Stimulated activated CD8-positive, alpha-beta memory T cell treated with anti-CD3 and anti-CD28 coated beads, Interleukin-7, amount 100 ng/mL, for 4 hours (primary cell): Measurements from ENCODE around the gene CATSPERB.
A peak's percentile ranks its signal among the peaks of the same experiment; 100 is the strongest.
"Not testable (repeated sequence)": the region's sequence is repeated elsewhere in the genome, so short reads cannot be mapped to it uniquely, and the experiment has no call there.

ENCODE experiments used
- DNase-seq, 2 donors: peaks; one replicate each; pipeline ENCODE4 v3.0.0-alpha.2; 2020; ENCODE audit warnings: low read depth in 2 of 2

The CATSPERB gene

DNA sequence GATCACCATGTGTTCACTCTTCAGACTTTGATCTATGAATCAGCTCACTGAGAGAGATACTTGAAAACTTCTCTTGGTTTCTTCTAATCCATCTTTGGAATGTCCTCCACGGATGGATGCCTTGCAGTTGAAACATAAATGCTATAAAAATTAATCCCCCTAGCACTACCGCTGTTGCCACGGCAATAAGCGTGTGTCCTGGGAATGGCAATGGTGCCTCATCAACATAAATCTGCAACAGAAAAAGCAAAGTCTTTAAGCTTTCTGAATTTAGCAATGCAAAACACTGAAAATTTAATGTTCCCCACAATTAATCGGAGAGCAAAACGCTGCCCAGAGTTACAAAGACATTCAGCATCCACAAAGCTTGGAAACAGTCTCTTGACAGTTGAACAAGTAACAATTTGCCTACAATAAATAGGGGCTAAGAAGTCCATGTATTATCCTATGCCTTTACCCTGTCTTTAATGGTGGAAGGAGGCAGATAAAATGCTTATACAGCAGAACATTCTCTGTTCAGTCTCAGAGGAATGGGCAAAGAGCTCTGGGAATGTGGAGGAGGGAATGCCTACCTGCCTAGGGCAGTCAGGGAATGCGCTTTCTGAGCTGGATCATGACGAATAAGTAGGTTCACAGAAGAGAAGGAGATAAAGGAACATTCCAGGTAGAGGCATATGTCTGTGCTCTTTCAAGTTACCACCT, 150.9 kb downstream of the CATSPERB start:
- no peak for DNase-seq

GRCh38 chr14:91577632-91578233, 154.2 kb downstream of the CATSPERB start:
- no peak for DNase-seq

DNA sequence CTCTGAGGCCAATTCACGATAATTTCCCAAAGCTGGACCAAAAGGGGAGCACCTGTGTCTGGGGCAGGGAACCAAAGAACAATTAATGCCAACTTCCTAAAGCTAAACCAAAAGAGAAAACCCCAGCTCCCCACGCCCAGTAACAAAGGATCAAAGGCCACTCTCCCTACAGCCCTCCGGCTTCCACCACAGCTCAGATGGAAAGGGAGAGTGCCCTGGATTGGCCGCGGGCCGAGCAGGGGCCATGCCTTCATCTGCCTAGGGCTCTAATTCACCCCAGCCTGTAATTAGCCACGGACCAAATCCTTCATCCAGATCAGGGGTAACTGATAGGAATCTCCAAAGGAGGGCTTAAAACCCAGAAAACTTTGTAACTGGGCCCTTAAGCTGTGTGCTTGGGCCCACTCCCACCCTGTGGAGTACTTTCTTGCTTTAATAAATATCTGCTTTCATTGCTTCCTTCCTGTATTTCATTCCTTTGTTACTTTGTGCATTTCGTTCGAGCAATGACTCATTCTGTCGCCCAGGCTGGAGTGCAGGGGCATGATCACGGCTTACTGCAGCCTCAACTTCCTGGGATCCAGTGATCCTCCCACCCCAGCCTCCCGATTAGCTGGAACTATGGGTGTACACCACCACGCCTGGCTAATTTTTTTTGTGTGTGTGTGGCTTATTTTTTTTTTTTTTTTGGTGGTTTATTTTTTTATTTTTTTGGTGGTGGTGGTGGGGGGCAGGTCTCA, 156.2 kb downstream of the CATSPERB start:
- no peak for DNase-seq

- DNase-seq = peak; percentile 94
Measured at GRCh38 chr14:91573894-91574837, 157.7 kb downstream of the CATSPERB start.

GRCh38 chr14:91573528-91573893, 158.4 kb downstream of the CATSPERB start:
- DNase-seq = no peak

- DNase-seq = no peak
Measured at GRCh38 chr14:91570021-91570420, 161.9 kb downstream of the CATSPERB start.

- no peak for DNase-seq
Measured at GRCh38 chr14:91569301-91569700, 162.6 kb downstream of the CATSPERB start.

GRCh38 chr14:91568626-91569025, 163.3 kb downstream of the CATSPERB start:
- no peak for DNase-seq

DNA sequence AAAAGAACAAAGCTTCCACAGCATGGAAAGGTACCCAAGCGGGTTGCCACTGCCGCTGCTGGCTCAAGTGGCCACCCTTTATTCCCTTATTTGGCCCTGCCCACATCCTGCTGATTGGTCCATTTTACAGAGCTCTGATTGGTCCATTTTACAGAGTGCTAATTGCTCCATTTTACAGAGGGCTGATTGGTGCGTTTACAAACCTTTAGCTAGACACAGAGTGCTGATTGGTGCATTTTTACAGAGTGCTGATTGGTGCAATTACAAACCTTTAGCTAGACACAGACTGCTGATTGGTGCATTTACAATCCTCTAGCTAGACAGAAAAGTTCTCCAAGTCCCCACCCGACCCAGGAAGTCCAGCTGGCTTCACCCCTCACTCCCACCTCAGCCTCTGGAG, 164.1 kb downstream of the CATSPERB start:
- not testable (repeated sequence) for DNase-seq

DNA sequence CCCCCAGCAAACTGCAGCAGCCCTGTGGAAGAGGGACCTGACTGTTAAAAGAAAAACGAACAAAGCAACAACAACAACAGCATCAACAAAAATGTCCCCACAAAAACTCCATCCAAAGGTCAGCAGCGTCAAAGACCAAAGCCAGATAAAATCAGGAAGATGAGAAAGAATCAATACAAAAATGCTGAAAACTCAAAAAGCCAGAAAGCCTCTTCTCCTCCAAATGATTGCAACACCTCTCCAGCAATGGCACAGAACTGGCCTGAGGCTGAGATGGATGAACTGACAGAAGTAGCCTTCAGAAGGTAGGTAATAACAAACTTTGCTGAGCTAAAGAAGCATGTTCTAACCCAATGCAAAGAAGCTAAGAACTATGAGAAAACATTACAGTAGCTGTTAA, 176.4 kb downstream of the CATSPERB start:
- no peak for DNase-seq

DNA sequence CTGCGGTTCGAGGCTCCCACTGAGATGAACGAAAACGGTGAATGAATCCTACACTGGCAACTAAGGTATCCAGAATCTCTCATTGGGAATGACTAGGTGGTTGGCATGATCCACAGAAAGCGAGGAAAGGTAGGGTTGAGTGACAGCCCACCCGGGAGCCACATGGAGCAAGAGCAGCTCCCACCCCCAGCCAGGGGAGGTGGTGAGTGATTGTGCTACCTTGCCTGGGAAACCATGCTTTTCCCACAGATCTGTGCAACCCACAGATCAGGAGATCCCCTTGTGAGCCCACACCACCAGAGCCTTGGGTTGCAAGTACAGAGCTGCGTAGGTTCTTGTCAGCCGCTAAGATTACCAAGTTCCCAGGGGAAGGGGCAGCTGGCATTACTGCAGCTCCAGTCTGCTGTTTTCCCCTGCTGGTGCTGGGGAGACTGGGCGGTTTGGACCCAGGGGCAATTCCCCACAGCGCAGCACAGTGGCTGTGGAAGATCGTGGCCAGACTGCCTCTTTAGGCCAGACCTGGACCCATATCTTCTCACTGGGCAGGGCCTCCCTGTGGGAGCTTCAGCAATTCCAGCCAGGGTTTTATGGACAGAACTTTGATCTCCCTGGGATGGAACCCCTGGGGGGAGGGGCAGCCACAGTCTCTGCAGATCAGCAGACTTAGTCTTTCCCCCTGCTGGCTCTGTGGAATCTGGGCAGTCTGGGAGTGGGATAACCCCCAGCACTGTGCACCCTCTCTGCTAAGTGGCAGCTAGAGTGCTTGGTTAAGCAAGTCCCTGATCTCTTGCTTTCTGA, 177.2 kb downstream of the CATSPERB start:
- DNase-seq = no peak

GRCh38 chr14:91548108-91548507, 183.8 kb downstream of the CATSPERB start:
- DNase-seq = no peak

- DNase-seq = no peak
Measured at GRCh38 chr14:91545946-91546716, 185.8 kb downstream of the CATSPERB start.

DNA sequence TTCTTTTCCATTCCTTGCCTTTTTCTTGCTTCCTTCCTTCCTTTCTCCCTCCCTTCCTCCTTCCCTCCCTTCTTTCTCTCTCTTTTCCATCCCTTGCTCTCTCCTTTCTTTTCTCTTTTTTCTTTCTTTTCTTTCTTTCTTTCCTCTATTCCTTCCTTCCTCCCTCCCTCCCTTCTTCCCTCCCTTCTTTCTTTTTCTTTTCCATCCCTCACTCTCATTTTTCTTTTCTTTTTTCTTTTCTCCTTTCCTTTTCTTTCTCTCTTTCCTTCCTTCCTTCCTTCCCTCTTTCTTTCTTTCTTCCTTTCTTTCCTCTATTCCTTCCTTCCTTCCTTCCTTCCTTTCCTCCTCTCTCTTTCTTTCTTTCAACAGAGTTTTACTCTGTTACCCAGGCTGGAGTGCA, 186.7 kb downstream of the CATSPERB start:
- no peak for DNase-seq

DNA sequence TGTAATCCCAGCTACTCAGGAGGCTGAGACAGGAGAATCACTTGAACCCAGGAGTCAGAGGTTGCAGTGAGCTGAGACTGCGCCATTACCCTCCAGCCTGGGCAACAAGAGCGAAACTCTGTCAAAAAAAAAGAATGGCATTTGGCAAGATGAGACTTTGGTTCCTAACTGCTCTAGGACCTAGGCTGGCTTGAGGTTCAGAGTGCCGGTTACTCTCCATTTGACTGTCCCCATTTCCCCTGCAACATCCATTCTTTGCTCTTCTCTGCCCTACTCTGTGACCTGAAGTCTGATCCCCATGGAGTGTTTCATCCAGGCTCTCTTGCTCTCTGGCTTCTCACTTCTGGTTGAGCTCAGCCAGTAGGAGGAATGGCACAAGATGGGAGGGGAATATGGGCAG, 195.6 kb downstream of the CATSPERB start:
- no peak for DNase-seq

DNA sequence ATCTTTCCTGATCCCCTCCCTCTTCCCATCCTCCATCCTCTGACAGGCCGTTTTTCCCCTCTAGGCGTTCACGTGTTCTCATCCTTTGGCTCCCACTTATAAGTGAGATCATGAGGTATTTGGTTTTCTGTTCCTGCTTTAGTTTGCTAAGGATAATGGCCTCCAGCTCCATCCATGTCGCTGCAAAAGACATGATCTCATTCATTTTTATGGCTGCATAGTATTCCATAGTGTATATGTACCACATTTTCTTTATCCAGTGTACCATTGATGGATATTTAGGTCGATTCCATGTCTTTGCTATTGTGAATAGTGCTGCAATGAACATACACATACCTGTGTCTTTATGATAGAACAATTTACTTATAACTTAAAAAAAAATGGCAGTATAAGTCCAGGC, 197.8 kb downstream of the CATSPERB start:
- not testable (repeated sequence) for DNase-seq

GRCh38 chr14:91533623-91534022, 198.3 kb downstream of the CATSPERB start:
- DNase-seq = no peak
